Measurements from ENCODE around the gene STARD7.
"Not testable (repeated sequence)": the region's sequence is repeated elsewhere in the genome, so short reads cannot be mapped to it uniquely, and the experiment has no call there.

STARD7 gene

DNA sequence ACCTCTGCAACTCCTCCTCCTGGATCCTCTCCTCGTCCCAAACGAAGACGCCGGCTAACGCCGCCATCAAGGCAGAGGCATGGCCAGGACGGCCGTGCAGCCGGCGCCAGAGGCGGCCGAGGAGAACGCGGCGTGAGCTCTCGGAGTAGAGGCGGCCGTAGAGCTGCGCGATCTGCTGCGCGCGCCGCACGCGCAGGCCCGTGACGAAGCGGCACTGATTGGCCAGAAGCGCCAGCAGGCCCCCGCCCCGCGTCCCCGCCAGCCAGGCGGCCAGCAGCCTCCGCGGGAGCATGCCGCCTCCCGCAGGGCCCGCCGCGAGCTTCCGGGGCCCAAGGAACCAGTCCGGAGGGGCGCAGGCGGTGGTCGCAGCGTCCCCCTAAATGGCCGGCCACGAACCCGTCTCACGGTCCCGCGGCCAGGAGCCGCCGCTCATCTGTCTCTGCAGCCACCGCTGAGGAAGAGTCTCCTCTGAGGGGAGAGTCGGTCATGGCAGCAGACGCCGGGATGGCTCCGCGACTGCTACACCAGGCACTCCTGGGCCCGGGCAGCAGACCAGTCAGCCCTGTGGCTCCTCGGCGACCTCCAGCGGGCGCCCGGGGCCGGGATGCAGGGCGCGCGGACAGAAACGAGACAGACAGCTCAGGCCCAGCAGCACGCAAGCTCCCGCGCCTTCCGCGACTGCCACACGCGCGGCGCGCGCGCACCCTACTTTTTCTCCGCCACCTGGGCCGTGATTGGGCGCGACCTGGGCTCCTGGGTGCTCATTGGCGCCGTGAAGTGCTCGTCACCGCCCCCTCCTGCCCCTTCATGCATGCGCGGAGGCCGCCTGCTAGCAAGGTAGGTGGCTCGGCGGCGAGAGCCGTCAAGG is at the start of gene STARD7:
Gene STARD7, minus strand, starts transcription at position 685 of the 868 bp plus-strand sequence. Its CDS starts 393 bp downstream, at position 292.
- peak; percentile 99 for DNase-seq

DNA sequence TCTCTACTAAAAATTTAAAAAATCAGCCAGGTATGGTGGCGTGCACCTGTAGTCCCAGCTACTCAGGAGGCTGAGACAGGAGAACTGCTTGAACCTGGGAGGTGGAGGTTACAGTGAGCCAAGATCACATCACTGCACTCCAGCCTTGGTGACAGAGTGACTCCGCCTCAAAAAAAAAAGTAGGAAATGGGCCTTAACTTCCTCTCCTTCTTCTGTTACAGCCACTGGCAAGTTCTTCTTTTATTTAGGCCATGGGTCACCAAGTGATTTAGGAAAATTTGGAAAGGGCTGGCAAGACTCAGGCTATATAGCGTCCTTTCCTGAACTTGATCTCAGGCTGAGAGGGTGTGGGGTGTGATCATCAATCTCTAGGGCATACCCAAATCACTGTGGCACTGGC is 49.1 kb upstream of the STARD7 start:
- not testable (repeated sequence) for DNase-seq

GRCh38 chr2:96256611-96257113 is 48.0 kb upstream of the STARD7 start:
- no peak for DNase-seq

- DNase-seq: no peak
Measured at GRCh38 chr2:96254571-96254970, 45.9 kb upstream of the STARD7 start.

DNA sequence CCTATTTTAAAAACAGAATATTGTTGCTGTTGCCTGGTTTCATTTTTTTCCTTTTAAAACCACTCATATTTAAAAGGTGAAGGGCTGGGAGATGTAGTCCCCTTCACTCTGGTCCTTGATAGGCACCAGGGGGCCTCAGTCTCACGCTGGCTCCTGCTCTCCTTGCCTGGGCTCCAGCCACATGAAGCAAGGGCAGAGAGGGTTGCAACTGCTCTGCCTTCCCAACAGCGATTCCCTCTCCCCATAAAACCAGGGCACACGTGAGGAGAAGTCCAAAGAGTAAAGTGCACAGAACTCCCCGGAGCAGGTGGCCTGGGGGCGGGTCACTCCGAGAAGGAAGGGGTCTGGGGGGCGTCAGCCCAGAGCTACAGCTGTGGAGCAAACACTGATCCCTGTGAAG is 44.4 kb upstream of the STARD7 start:
- DNase-seq: no peak

- DNase-seq: no peak
Measured at GRCh38 chr2:96252526-96252925, 43.9 kb upstream of the STARD7 start.

GRCh38 chr2:96251721-96252292 is 43.2 kb upstream of the STARD7 start:
- peak; percentile 82 for DNase-seq

DNA sequence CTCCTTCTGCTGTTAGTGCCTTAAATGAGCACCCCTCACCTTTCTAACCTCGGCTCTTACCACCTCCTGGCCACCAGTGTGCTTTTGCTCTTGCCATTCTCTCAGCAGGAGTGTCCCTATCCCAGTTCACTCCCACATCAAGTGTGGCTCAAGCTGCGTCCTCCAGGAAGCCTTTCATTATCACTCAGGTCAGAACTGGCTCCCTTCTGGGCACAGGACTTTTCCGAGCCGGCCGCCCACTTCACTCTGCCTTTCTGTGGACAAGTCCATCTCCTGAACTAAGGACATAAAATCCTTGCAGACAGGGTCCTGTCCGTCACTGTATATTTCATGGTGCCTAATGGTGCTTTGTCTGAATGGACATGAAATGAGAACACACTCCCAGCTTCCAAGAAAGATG is 41.6 kb upstream of the STARD7 start:
- no peak for DNase-seq

DNA sequence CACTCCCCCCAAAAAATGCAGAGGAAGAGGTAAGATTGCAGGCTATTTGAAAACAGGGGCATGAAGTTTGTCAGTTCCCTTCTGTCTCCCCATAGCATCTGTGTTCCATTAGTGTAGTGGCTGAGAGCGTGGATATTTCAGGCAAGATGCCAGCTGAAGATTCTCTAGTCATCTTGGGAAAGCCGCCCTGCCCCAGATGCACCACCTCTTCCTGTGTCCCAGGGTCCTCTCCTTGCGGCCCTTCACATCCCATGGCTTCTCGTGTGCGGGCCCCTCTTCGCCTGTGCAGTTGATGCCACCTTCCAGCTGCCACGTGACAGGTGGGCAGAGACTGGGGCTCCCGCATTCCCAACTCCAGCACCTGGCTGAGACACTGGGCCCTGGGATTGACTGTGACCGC is 41.0 kb upstream of the STARD7 start:
- peak; percentile 71 for DNase-seq

GRCh38 chr2:96248624-96249023 is 40.0 kb upstream of the STARD7 start:
- no peak for DNase-seq

DNA sequence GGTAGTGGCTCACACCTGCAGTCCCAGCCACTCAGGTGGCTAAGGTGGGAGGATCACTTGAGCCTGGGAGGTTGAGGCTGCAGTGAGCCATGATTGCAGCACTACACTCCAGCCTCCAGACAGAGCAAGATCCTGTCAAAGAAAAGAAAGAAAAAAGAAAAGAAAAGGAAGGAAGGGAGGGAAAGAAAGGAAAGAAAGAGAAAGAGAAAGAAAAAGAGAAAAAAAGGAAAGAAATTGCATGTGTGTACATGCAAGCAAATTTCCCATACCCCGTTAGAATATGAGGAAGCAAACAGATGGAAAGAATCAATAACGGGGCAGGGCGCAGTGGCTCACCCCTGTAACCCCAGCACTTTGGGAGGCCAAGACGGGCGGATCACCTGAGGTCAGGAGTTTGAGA is 39.3 kb upstream of the STARD7 start:
- no peak for DNase-seq

DNA sequence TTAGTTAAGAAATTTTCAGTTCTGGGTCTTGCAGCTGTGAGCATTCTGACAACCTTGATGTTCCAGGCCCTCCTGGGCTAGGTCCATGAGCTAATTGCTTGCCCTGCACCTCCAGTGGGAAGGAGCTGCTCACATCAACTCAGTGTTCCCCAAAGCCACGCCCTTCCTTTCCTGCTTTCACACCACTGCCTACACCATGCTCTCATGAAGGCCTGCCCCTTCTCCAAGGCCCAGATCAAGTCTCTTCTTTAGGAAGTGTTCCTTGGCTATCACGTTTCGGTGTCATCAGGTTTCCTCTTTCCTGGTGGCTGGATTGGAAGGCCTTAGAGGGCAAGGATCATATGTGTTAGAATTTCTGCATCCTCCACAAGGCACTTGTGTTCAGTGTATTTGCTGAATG is 38.4 kb upstream of the STARD7 start:
- no peak for DNase-seq

GRCh38 chr2:96245609-96246390 is 37.2 kb upstream of the STARD7 start:
- DNase-seq: no peak

GRCh38 chr2:96243843-96244242 is 35.2 kb upstream of the STARD7 start:
- DNase-seq: no peak

- DNase-seq: no peak
Measured at GRCh38 chr2:96241900-96242611, 33.4 kb upstream of the STARD7 start.

DNA sequence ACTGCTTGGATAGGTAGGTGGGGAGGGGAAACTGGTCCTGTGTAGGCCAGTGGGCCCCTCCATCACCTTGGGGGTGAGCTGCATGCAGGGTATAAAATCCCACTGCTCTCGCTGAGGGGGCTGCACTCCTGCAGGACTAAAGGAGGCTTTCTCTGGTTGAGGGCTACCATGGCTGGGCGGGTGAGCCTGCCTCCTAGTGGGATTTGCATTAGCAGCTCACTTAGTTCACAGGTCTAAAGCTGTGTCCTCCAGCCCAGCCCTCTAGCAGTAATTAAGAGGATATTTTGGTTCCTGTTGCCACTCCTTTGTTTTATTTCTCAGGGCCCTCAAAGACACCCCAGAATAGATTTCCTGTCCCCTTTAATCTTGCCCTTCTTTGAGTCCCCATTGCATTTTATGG is 32.6 kb upstream of the STARD7 start:
- no peak for DNase-seq

- no peak for DNase-seq
Measured at GRCh38 chr2:96240341-96241038, 31.9 kb upstream of the STARD7 start.

DNA sequence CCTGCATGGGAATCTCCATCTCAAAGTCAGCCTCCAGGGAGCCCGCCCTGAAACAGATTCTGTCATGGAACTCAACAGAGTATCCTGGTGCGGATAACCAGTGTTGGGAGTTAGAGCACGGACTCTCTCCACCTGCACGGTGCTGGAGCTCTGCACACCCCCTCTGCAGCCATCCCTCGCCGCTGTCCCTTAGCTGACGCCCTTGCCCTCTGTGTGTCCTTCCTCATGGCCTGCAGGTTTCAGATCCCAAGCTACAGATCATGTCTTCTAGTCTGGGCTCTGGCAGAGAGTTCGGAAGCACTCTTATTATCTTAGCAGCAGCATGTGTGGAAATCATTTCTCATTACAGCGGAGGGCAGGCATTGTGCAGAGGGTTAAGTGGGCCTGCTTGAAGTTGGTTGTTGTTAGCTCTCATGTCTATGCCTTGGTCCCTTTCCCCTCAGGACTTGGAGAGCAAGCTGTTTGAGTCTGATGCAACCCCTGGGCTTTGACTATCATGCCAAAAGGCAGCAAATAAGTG is 31.2 kb upstream of the STARD7 start:
- DNase-seq: no peak

GRCh38 chr2:96239091-96239490 is 30.5 kb upstream of the STARD7 start:
- DNase-seq: no peak

DNA sequence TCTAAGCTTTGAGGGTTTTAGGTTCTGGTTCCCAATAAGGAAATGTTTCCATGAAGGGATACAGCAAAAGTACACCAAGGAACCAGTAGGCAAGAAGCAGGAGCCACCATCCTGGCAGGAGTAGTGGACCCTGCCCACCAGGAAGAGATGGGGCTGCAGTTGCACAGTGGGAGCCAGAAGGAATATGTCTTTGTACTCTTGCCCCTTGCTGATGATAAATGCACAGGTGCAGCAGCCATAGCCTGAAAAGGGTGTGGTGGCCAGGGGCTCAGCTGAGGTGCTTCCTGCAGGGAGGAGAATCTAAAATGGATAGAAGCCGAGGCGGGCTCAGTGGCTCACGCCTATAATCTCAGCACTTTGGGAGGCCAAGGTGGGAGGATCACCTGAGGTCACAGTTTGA is 29.6 kb upstream of the STARD7 start:
- no peak for DNase-seq

- no peak for DNase-seq
Measured at GRCh38 chr2:96236882-96237281, 28.3 kb upstream of the STARD7 start.

- peak; percentile 25 for DNase-seq
Measured at GRCh38 chr2:96233880-96234316, 25.3 kb upstream of the STARD7 start.
